OCI-LY7 (cell line): ENCODE measurements around the gene TOM1L2. TPM values are rescaled to one million over a fixed set of nuclear protein-coding genes. Genes with fewer than 3 reads are reported as not detected.

Experiments used
- BruUV-seq: library from RNA; stranded (reverse); fragments of 400-500 nt; replicated peaks from 2 replicates; lab custom pipeline; 2021; lab: Mats Ljungman, UMichigan
- CTCF ChIA-PET: fragments of 300-600 bp; sonication (Branson Sonifier 250); formaldehyde crosslinking; loops from one replicate; lab custom pipeline; 2022; ENCODE audit warnings: antibody characterized with exemption; ENCODE audit not compliant: unreplicated experiment; lab: Charles Lee
- POLR2A ChIA-PET: fragments of 300-600 bp; sonication (Branson Sonifier 250); formaldehyde crosslinking; loops from one replicate; lab custom pipeline; 2022; ENCODE audit warnings: antibody characterized with exemption; lab: Charles Lee
- DNase-seq: peaks from one replicate; pipeline ENCODE4 v3.0.0-alpha.2; 2015; ENCODE audit warnings: low spot score
- H2AFZ ChIP-seq: fragments of 200-600 bp; sonication (generic), shearing (Covaris generic); 2 replicates; pipeline ENCODE4 v1.6.1; 2014; ENCODE audit warnings: mild to moderate bottlenecking, antibody characterized with exemption, low read length, moderate library complexity
- H3K27ac ChIP-seq: fragments of 200-600 bp; sonication (generic); 2 replicates; pipeline ENCODE4 v1.5.1; 2014; ENCODE audit warnings: mixed run types, low read depth, mild to moderate bottlenecking, moderate library complexity, low read length, inconsistent platforms; ENCODE audit not compliant: poor library complexity, severe bottlenecking
- H3K36me3 ChIP-seq: fragments of 200-600 bp; sonication (generic); 2 replicates; pipeline ENCODE4 v1.6.1; 2014; ENCODE audit warnings: mild to moderate bottlenecking, antibody characterized with exemption, low read length, moderate library complexity, mixed read lengths; ENCODE audit not compliant: insufficient read depth
- H3K4me1 ChIP-seq: fragments of 200-600 bp; sonication (generic); 2 replicates; pipeline ENCODE4 v1.5.1; 2014; ENCODE audit warnings: mild to moderate bottlenecking, low read length; ENCODE audit not compliant: insufficient read depth, poor library complexity, severe bottlenecking
- H3K4me2 ChIP-seq: fragments of 200-600 bp; sonication (generic); 2 replicates; pipeline ENCODE4 v1.6.1; 2014; ENCODE audit warnings: mild to moderate bottlenecking, low read length
- H3K4me3 ChIP-seq: fragments of 200-600 bp; sonication (generic); 2 replicates; pipeline ENCODE4 v1.5.1; 2014; ENCODE audit warnings: mild to moderate bottlenecking, low read depth, low read length; ENCODE audit not compliant: poor library complexity, severe bottlenecking
- H3K79me2 ChIP-seq: fragments of 200-600 bp; sonication (generic); 2 replicates; pipeline ENCODE4 v1.6.1; 2016; ENCODE audit warnings: low read depth, mild to moderate bottlenecking, low read length, moderate library complexity, mixed read lengths; ENCODE audit not compliant: insufficient read depth
- H3K9me2 ChIP-seq: fragments of 200-600 bp; sonication (generic); 2 replicates; pipeline ENCODE4 v1.6.1; 2016; ENCODE audit warnings: mild to moderate bottlenecking, low read length, mixed read lengths; ENCODE audit not compliant: insufficient read depth
- H3K9me3 ChIP-seq: fragments of 200-600 bp; sonication (generic); 2 replicates; pipeline ENCODE4 v1.6.1; 2014; ENCODE audit warnings: mild to moderate bottlenecking, mixed run types, low read length, mixed read lengths
- H4K20me1 ChIP-seq: fragments of 200-600 bp; sonication (generic); 2 replicates; pipeline ENCODE4 v1.6.1; 2014; ENCODE audit warnings: mild to moderate bottlenecking, antibody characterized with exemption, low read length, moderate library complexity, mixed read lengths; ENCODE audit not compliant: insufficient read depth
- CTCF ChIP-seq: fragments of 200-600 bp; sonication (generic); conservative IDR thresholded peaks from 2 replicates; pipeline ENCODE4 v1.5.1; 2014; ENCODE audit warnings: mild to moderate bottlenecking, antibody characterized with exemption, low read length, moderate library complexity, mixed read lengths
- EZH2phosphoT487 ChIP-seq: fragments of 200-600 bp; sonication (generic); IDR thresholded peaks from 2 replicates; pipeline ENCODE4 v1.6.1; 2018; ENCODE audit warnings: low read depth, borderline replicate concordance, mild to moderate bottlenecking, mixed run types, antibody characterized with exemption, low read length, moderate library complexity, mixed read lengths
- intact Hi-C: fragments of 100-400 bp; cut with micrococcal nuclease; formaldehyde crosslinking; loops from one replicate; pipeline ENCODE4 v1.10.0; 2022; ENCODE audit not compliant: unreplicated experiment
- total RNA-seq, 2 experiments: library from RNA; depleted of rRNA in 1 of 2; stranded (reverse); fragments of >200 nt in 1 of 2; shearing (Covaris generic) in 1 of 2; gene quantifications; 2 replicates each; pipeline ENCODE4 v1.2.3, GENCODE V29; 2014 to 2022

TOM1L2 gene
- total RNA-seq, 2 experiments from 2014 or later: 4.9 to 14.3 TPM

GRCh38 chr17:17950806-17951205 lies 21.4 kb downstream of the TOM1L2 start:
- H3K4me2 ChIP-seq: no peak overlapping the region
- no peak overlapping the region for H3K4me3 ChIP-seq
- H3K9me2 ChIP-seq: no peaks in the 10 kb centered on the region
- H3K36me3 ChIP-seq: no peaks in the 10 kb centered on the region
- ChIA-PET CTCF (no interaction called here), POLR2A (no interaction called here)
- 0 out of 2 replicates have a peak, but pooled peaks have one; percentile 19 for TF ChIP-seq CTCF
- no peak for TF ChIP-seq EZH2phosphoT487
- intact Hi-C loops: no loop called here
- BruUV-seq: no TSS peak
- H4K20me1 ChIP-seq: no peaks in the 10 kb centered on the region; the same call in 1 of the 2 replicates
- no peaks in the 10 kb centered on the region for H3K4me1 ChIP-seq
- DNase-seq: no peak
- H3K79me2 ChIP-seq: no peaks in the 10 kb centered on the region
- no peak overlapping the region for H3K27ac ChIP-seq
- H2AFZ ChIP-seq: no peak overlapping the region
- H3K9me3 ChIP-seq: no peaks in the 10 kb centered on the region

- intact Hi-C loops: no loop called here
- Histone ChIP-seq H4K20me1 (no peaks in the 10 kb centered on the region; the same call in 1 of the 2 replicates), H3K9me3 (no peaks in the 10 kb centered on the region), H2AFZ (no peak overlapping the region), H3K4me1 (no peaks in the 10 kb centered on the region), H3K36me3 (no peaks in the 10 kb centered on the region), H3K27ac (no peak overlapping the region), H3K9me2 (no peaks in the 10 kb centered on the region), H3K4me2 (no peak overlapping the region), H3K79me2 (no peaks in the 10 kb centered on the region), H3K4me3 (no peak overlapping the region)
- ChIA-PET POLR2A (no interaction called here), CTCF (no interaction called here)
- no peak for DNase-seq
- BruUV-seq: no TSS peak
- no peak for TF ChIP-seq CTCF
- TF ChIP-seq EZH2phosphoT487: no peak
Measured at GRCh38 chr17:17950347-17950746, 21.9 kb downstream of the TOM1L2 start.

- Histone ChIP-seq H3K9me3 (no peaks in the 10 kb centered on the region), H3K4me1 (peaks cover 8% of the 10 kb centered on the region), H3K4me2 (no peak overlapping the region), H3K9me2 (no peaks in the 10 kb centered on the region), H3K36me3 (no peaks in the 10 kb centered on the region), H3K79me2 (no peaks in the 10 kb centered on the region), H3K4me3 (no peak overlapping the region), H4K20me1 (no peaks in the 10 kb centered on the region; the same call in 1 of the 2 replicates), H2AFZ (no peak overlapping the region), H3K27ac (no peak overlapping the region)
- ChIA-PET CTCF (no interaction called here), POLR2A (no interaction called here)
- intact Hi-C loops: no loop called here
- no TSS peak for BruUV-seq
- DNase-seq: no peak
- TF ChIP-seq CTCF (no peak), EZH2phosphoT487 (no peak)
Measured at GRCh38 chr17:17947966-17948365, 24.2 kb downstream of the TOM1L2 start.
